HEK293T (cell line): ENCODE data around the gene PGBD4.
"Not testable (repeated sequence)": the region's sequence is repeated elsewhere in the genome, so short reads cannot be mapped to it uniquely, and the experiment has no call there.

ENCODE experiments used
- FOXM1 ChIP-seq: fragments of 450-650 bp; IDR thresholded peaks from 2 replicates; pipeline ENCODE4 v1.6.1; 2017; ENCODE audit warnings: mild to moderate bottlenecking, borderline replicate concordance
- HDGF ChIP-seq: fragments of 450-650 bp; IDR thresholded peaks from 2 replicates; pipeline ENCODE4 v1.6.1; 2017; ENCODE audit warnings: antibody characterized with exemption, borderline replicate concordance
- LEF1 ChIP-seq: fragments of 450-650 bp; IDR thresholded peaks from 2 replicates; pipeline ENCODE4 v1.6.1; 2017; ENCODE audit warnings: mild to moderate bottlenecking, borderline replicate concordance
- NFRKB ChIP-seq: fragments of 450-650 bp; IDR thresholded peaks from 2 replicates; pipeline ENCODE4 v1.6.1; 2016; ENCODE audit warnings: mild to moderate bottlenecking, moderate library complexity
- PKNOX1 ChIP-seq: fragments of 450-650 bp; IDR thresholded peaks from 2 replicates; pipeline ENCODE4 v1.6.1; 2016
- SP1 ChIP-seq: fragments of 450-650 bp; IDR thresholded peaks from 2 replicates; pipeline ENCODE4 v1.6.1; 2017
- ZNF384 ChIP-seq: fragments of 450-650 bp; IDR thresholded peaks from 2 replicates; pipeline ENCODE4 v1.6.1; 2016

GRCh38 chr15:34120420-34120819 lies 18.5 kb downstream of the PGBD4 start:
- not testable (repeated sequence) for TF ChIP-seq HDGF, NFRKB, SP1, PKNOX1, FOXM1, ZNF384, LEF1
